Erythroblast (primary cell): ENCODE results near the gene AQP6.

ENCODE experiments used
- DNase-seq, 2 experiments: peaks; one replicate each; lab custom pipeline; 2025; lab: John Stamatoyannopoulos, UW
- GATA1 ChIP-seq: IDR thresholded peaks from 2 replicates; pipeline ENCODE4 v1.6.1; 2011; ENCODE audit warnings: low read depth, mild to moderate bottlenecking, control low read depth, low read length, moderate library complexity
- POLR2A ChIP-seq: IDR thresholded peaks from 2 replicates; pipeline ENCODE4 v1.6.1; 2011; ENCODE audit warnings: mild to moderate bottlenecking, low read length

The AQP6 gene

DNA sequence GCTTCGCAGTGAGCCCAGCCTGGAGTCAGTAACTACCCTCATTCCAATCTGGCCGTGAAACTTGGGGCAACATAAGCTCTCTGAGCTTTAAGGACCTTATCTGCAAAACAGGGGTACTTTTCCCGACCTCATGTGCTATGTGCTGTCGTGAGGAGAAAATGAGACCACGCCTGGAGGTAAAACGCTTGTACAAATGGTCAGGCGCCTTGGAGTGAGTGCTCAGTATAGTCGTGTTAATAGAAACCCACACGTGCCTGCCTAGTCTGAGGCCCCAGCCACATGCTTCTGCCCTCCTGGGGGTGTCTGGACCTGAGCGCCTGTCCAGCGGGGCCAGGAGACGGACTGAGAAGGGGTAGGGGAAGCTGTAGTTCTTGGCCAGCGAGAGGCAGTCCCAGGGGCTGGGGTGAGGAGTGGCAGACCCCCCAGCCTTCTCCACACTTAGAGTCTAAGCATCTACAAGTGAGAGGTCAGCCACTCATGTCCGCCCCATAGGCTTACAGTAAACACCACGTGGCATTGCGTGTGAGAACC lies 6.2 kb upstream of the AQP6 start:
- DNase-seq = no peak
- TF ChIP-seq GATA1 (no peak), POLR2A (no peak)

DNA sequence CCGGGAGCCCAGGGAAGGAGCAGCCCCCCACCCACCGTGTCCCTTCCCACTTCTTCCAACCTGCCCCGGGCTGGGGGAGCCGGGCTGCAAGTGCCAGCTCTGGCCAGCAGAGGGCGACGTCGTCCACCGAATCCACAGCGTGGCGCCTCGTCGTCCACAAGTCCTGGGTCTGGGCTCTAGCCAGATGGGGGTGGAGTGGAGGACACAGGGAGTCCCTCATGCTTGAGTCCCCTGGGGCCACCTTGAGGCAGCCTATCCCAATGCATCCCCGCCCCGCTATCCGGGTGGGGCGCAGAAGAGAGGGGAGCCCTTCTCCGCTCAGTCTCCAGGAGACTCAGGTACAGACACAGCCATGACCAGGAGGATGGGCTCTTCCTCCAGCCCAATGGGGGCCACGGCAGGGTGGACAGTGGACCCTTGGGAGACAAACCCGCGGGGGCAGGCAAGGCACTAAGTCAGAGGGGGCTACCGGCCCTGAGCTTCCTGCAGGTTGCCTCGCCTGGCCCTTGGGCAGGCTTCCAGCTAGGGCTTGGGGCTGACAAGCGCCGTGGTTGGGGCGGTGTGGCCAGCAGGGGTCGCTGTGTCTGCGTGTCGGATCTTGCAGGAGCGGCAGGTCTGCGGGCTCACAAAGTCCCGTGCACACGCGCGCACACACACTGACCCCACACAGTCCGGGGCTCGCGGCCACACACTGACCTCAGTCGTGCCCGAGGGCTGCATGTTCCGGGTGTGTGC lies 5.5 kb upstream of the AQP6 start:
- peak; percentile 89 to 95 for DNase-seq
- no peak for TF ChIP-seq POLR2A
- TF ChIP-seq GATA1 = no peak

DNA sequence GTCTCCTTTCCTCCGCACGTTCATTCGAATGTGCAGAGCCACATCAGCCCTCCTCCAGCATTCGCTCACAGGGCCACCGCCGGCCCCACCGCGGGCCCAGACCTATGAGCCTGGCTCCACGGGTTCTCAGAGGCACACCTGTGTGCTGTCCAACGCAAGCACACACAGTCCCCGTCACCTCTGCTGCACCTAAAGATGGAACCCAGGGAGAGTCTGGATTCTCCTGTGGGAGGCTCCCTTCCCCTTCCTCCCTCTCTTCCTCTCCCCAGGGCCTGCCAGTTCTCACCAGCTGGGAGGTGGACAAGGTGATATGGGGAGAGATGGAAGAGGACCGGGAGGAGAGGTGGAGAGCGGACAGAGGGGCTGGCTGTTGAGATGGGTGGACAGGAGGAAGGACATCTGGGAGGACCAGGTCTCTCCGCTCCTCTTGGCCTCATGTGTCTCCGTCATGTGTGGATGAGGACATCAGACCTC lies 4.9 kb upstream of the AQP6 start:
- TF ChIP-seq POLR2A (no peak), GATA1 (no peak)
- DNase-seq = no peak

DNA sequence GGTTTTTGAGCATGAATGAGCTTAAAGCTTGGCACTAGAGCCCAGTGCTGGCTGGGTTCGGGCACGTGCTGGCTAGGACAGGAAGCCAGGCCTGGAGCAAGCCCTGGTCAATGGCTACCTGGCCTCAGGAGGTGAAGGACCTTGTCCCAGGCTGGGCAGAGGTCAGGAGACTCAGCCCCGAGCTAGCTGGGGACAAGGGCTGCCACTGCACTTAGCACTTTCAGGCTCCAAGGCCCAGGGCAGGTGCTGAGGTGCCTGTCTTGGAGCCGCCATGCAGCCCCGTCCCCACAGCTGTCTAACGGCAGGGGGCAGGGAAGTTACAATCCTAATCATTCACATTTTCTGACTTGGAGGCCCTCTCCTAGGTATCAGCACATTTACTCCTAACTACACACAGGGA lies 4.3 kb upstream of the AQP6 start:
- TF ChIP-seq GATA1 (no peak), POLR2A (no peak)
- DNase-seq = no peak

DNA sequence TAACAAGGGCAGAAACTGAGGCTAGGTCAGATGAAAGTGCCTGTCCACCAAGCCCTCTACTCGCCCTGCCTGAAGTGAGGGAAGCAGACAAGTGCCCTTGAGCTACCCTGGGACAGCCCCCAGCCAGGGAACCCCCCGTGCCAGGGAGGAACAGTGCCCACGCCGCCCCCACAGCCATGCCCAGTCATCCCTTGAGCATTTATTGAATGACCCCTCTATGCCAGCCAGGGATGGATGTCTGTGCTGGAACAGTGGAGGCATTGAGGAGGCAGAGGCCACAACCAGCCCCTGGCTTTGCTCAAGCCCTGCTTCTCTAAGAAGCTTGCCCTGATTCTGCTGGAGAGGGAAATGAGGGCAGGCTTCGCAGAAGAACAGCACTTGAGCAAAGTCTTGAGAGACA lies 3.7 kb upstream of the AQP6 start:
- TF ChIP-seq GATA1 (no peak), POLR2A (no peak)
- no peak for DNase-seq

DNA sequence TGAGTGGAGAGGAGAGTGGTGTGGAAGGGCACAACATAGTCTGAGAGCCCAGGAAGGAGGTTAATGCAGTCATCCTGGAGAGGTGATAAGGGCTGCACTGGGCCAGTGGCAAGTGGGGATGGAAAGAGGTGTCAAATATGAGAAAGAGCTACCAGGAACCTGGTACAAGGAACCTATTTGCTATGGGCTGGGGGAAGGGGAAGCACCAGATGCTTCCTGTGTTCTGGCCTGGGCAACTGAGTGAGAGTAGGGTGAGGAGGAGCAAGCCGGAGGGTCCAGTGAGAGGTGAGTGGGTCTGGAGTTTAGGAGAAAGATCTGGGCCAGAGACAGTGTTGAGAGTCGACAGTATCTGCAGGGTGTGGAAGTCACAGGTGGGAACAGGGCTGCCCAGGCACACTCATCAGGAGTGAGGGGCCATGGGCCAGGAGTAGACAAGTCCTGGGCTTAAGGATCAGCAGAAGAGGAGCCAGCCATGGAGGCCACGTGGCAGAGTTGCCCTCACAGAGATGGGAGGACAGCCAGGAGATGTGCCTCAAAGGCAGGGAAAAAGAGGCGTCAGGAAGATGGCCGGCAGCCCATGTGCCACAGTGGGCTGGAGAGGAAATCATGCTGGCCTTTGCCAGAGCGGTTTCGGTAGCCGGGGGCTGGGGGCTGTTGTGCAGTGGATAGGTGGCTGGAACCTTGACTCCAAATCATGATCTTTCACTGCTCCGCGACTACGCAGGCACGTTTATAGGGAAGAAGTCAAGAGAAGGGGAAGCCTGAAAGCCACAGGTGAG lies 2.9 kb upstream of the AQP6 start:
- DNase-seq = no peak
- TF ChIP-seq POLR2A = no peak
- TF ChIP-seq GATA1 = no peak

DNA sequence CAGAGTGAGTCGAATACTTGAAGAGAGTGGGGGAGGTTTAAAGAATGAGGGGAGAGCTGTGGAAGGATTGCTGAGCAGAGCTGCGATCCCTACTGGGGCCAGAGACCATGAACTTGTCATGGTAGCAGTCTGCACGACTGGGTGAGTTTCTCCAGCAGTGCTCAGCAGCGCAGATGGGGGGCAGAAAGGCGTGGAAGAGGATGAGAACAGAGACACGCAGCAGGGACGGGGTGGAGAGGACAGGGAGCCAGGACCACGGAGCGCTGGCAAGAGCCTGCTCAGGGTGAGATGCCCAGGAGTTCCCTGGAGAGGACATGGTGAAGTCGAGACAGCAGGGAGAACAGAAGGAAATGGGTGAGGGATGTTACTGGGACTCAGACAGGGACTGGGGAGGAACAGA lies 2.1 kb upstream of the AQP6 start:
- DNase-seq = no peak
- TF ChIP-seq GATA1 (no peak), POLR2A (no peak)

DNA sequence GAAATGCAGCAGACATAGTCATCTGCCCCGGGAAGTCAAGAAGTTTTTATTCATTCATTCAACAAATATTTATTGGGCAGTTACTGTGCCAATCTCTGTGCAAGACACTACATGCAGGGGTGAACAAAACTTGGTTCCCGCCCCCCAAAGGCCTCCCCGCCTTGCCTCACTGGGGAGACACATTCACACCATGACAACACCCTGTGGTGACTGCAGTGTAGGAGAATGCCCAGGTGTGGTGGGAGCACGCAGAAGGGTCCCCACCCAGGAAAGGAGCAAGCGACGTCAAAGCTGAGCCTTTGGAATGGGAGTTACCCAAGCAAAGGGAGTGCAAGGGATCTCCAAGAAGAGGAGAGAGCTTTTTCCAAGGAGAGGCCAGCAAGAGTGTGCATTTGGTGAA lies 1.6 kb upstream of the AQP6 start:
- TF ChIP-seq GATA1 = no peak
- no peak for TF ChIP-seq POLR2A
- DNase-seq = no peak

DNA sequence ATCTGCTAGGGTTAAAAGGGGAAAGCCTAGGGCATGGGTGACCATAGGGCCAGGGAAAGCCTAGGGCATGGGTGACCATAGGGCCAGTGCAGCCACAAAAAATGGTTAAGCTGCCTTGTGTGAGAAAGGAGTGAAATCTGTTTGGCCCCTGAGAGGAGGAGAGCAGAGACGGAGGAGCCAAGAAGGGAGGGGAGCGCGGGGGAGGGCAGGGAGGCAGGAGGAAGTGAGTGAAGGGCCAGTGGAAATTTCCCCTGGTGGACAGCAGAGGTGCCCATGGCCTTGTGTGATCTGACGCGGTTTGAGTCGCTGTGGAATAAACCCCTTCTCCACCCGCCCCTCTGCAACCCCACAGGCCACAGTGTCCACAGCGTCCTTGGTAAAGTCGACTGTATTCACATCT lies 618 bp upstream of the AQP6 start:
- DNase-seq = no peak
- no peak for TF ChIP-seq GATA1
- TF ChIP-seq POLR2A = no peak

DNA sequence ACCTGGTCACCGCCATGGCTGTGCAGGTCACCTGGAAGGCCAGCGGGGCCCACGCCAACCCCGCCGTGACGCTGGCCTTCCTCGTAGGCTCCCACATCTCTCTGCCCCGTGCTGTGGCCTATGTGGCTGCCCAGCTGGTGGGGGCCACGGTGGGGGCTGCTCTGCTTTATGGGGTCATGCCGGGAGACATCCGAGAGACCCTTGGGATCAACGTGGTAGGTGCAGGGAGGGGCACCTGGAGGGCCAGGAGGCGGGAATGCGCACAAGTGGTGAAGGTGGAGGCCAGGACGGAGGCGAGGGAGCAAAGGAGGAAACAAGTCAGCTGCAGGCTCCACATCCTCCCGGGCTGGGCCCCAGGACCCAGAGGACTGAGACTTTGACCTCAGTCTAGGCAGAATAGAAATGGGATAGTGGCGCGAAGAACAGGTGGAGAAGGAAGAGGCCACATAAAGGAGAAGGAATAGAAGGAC lies 649 bp downstream of the AQP6 start:
- no peak for DNase-seq
- TF ChIP-seq POLR2A (no peak), GATA1 (no peak)

DNA sequence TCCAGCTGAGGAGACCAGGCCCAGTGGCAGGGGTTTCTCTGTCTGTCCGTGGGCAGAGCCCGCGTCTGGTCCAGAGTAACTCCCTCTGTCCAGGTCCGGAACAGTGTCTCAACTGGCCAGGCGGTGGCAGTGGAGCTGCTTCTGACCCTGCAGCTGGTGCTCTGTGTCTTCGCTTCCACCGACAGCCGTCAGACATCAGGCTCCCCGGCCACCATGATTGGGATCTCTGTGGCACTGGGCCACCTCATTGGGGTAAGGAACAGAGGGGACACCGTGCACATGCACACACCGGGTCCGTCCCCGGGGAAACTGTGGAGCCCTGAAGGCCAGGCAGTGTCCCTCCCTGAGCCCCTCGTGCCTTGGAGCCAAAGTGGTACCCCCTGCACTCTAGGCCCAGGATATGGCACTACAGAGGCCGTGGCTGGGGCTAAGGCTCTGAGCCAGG lies 1.5 kb downstream of the AQP6 start:
- peak; percentile 29 to 39 for DNase-seq
- TF ChIP-seq GATA1 (no peak), POLR2A (no peak)

DNA sequence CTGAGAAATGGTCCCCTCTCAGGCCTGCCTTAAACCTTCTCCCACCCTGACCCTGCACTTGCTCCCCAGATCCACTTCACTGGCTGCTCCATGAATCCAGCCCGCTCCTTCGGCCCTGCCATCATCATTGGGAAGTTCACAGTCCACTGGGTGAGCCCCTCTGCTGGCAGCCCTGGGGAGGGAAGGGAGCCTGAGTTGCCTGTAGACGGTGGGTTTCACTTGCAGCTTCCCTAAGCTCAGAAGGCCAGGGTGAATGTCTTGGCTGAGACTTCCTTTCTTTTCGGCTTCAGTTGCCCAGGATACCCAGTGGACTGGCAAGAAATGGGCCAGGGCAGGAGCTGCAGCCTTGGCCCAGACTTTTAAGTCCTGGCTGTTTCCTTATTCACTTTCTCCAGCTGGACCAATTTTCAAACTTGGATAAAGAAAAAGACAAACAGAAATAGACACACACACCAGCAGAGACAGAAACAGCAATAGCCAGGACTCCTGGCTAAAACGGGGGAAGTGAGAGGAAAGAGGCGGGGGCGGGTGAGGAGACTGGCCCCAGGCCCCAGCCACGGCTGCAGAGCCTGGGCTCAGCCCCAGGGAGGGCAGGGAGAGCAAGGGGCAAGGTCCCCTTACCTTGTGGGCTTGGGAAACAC lies 2.0 kb downstream of the AQP6 start:
- TF ChIP-seq GATA1 (no peak), POLR2A (no peak)
- DNase-seq = no peak

DNA sequence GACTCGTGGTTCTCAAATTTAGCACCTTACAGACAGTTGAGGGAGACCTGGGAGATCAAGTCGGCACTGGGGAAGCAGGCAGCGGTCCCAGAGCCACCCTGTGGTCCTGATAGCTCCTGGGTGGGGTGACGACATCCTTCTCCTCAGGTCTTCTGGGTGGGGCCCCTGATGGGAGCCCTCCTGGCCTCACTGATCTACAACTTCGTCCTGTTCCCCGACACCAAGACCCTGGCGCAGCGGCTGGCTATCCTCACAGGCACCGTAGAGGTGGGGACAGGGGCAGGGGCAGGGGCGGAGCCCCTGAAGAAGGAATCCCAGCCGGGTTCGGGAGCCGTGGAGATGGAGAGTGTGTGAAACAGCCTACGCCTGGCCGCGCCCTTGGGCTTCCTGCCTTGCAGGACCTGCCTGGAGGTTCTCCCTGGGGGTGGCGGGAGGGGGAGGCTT lies 2.6 kb downstream of the AQP6 start:
- TF ChIP-seq GATA1 = no peak
- TF ChIP-seq POLR2A = no peak

More for the DNA sequence above, 2.6 kb downstream of the AQP6 start:
- no peak for DNase-seq
